CD4-positive, alpha-beta T cell treated with Interleukin-21 for 1 hour (primary cell): ENCODE results near the gene HOXD4.

Source experiments
- DNase-seq: peaks from one replicate; pipeline ENCODE4 v3.0.0-alpha.2; 2020

The HOXD4 gene

GRCh38 chr2:176142281-176142680 lies 9.1 kb upstream of the HOXD4 start:
- DNase-seq: no peak

- no peak for DNase-seq
These were observed 6.0 kb upstream of the HOXD4 start for GRCh38 chr2:176145085-176145969.

- no peak for DNase-seq
These were observed 5.2 kb upstream of the HOXD4 start for GRCh38 chr2:176146101-176146500.

GRCh38 chr2:176146645-176147044 lies 4.7 kb upstream of the HOXD4 start:
- DNase-seq: no peak

GRCh38 chr2:176147210-176147799 lies 4.0 kb upstream of the HOXD4 start:
- DNase-seq: no peak

- no peak for DNase-seq
These were observed 3.4 kb upstream of the HOXD4 start for GRCh38 chr2:176147800-176148496.

- no peak for DNase-seq
These were observed 2.5 kb upstream of the HOXD4 start for GRCh38 chr2:176148751-176149421.

- no peak for DNase-seq
These were observed 1.8 kb upstream of the HOXD4 start for GRCh38 chr2:176149481-176149938.

- DNase-seq: no peak
These were observed 1.3 kb upstream of the HOXD4 start for GRCh38 chr2:176149939-176150583.

GRCh38 chr2:176150584-176151441 lies 537 bp upstream of the HOXD4 start:
- DNase-seq: no peak

- DNase-seq: no peak
These were observed 1.2 kb downstream of the HOXD4 start for GRCh38 chr2:176152350-176153181.

- no peak for DNase-seq
These were observed 3.4 kb downstream of the HOXD4 start for GRCh38 chr2:176154576-176155252.

- DNase-seq: no peak
These were observed 4.2 kb downstream of the HOXD4 start for GRCh38 chr2:176155356-176156044.

- no peak for DNase-seq
These were observed 5.0 kb downstream of the HOXD4 start for GRCh38 chr2:176156301-176156806.

- DNase-seq: no peak
These were observed 5.6 kb downstream of the HOXD4 start, which contains the start of gene HOXD3 for GRCh38 chr2:176156807-176157498. Gene HOXD3 (plus strand): TSS chr2:176157307. CDS start chr2:176169115, 11,808 bp downstream.

- DNase-seq: no peak
These were observed 6.3 kb downstream of the HOXD4 start for GRCh38 chr2:176157499-176158185.

- no peak for DNase-seq
These were observed 6.8 kb downstream of the HOXD4 start for GRCh38 chr2:176158186-176158591.
